Progenitor cell of endocrine pancreas (in vitro differentiated cells): Measurements from ENCODE around the gene CLCN3. TPM values are rescaled to one million over a fixed set of nuclear protein-coding genes. Genes with fewer than 3 reads are reported as not detected.

Source experiments
- DNase-seq: peaks from one replicate; pipeline ENCODE4 v3.0.0; 2021; ENCODE audit warnings: low spot score; ENCODE audit not compliant: unreplicated experiment
- H3K27ac Mint-ChIP-seq: 2 replicates; pipeline ENCODE4 v1.8.0; 2021; ENCODE audit warnings: mild to moderate bottlenecking, moderate library complexity, mixed read lengths
- H3K27me3 Mint-ChIP-seq: 2 replicates; pipeline ENCODE4 v1.8.0; 2021; ENCODE audit warnings: mixed read lengths
- H3K36me3 Mint-ChIP-seq: 2 replicates; pipeline ENCODE4 v1.8.0; 2022; ENCODE audit warnings: mixed read lengths; ENCODE audit not compliant: insufficient read depth
- H3K4me1 Mint-ChIP-seq: 2 replicates; pipeline ENCODE4 v1.8.0; 2021; ENCODE audit warnings: low read depth, mixed read lengths
- H3K4me3 Mint-ChIP-seq: 2 replicates; pipeline ENCODE4 v1.8.0; 2021; ENCODE audit warnings: low read depth, mild to moderate bottlenecking, moderate library complexity, mixed read lengths
- H3K9me3 Mint-ChIP-seq: 2 replicates; pipeline ENCODE4 v1.8.0; 2021; ENCODE audit warnings: low read depth, mixed read lengths
- total RNA-seq: library from RNA; stranded (reverse); gene quantifications from 2 replicates; pipeline ENCODE4 v1.2.1, GENCODE V29; 2021
- TF ChIP-seq, protein P1 (sequence below): fragments of 200-600 bp; sonication (generic); IDR thresholded peaks from one replicate; pipeline ENCODE4 v1.5.0; 2021; ENCODE audit warnings: antibody characterized with exemption, mild to moderate bottlenecking; ENCODE audit not compliant: unreplicated experiment

Gene CLCN3
- total RNA-seq, 1 donor from 2014 or later = 117 TPM

DNA sequence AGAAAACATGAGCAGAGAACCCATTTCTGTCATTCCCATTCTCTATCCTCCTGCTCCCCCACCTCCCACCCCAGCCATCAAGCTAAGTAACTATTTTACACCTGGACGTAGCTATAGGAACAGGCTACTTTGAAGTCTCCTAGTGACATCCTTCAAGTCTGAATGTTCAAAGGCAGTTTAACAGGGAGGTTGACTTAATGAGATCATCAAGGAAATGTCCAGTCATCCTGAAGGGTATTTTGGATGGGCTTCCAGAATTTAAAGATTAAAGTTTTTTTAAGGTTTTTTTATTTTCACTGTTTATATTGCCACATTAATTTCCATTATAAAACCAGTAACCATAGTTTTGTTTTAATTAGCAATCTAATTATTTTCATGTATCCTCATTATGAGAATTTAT is 96.3 kb downstream of the CLCN3 start:
- no peak overlapping the region for H3K4me3 Mint-ChIP-seq
- TF ChIP-seq, protein P1, sequence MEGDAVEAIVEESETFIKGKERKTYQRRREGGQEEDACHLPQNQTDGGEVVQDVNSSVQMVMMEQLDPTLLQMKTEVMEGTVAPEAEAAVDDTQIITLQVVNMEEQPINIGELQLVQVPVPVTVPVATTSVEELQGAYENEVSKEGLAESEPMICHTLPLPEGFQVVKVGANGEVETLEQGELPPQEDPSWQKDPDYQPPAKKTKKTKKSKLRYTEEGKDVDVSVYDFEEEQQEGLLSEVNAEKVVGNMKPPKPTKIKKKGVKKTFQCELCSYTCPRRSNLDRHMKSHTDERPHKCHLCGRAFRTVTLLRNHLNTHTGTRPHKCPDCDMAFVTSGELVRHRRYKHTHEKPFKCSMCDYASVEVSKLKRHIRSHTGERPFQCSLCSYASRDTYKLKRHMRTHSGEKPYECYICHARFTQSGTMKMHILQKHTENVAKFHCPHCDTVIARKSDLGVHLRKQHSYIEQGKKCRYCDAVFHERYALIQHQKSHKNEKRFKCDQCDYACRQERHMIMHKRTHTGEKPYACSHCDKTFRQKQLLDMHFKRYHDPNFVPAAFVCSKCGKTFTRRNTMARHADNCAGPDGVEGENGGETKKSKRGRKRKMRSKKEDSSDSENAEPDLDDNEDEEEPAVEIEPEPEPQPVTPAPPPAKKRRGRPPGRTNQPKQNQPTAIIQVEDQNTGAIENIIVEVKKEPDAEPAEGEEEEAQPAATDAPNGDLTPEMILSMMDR = no peak
- H3K27ac Mint-ChIP-seq = no peak overlapping the region
- no peaks in the 10 kb centered on the region for H3K9me3 Mint-ChIP-seq
- no peaks in the 10 kb centered on the region for H3K27me3 Mint-ChIP-seq
- no peaks in the 10 kb centered on the region for H3K4me1 Mint-ChIP-seq
- DNase-seq = no peak
- H3K36me3 Mint-ChIP-seq = peaks cover 31% of the 10 kb centered on the region

DNA sequence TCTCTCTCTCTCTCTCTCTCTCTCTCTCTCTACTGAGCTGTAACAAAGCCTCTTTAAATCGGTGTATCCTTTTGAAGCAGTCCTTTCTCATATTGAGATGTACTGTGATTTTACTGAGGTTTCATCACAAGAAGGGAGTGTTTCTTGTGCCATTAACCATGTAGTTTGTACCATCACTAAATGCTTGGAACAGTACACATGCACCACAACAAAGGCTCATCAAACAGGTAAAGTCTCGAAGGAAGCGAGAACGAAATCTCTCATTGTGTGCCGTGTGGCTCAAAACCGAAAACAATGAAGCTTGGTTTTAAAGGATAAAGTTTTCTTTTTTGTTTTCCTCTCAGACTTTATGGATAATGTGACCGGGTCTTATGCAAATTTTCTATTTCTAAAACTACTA is 100.2 kb downstream of the CLCN3 start:
- no peak for DNase-seq
- Mint-ChIP-seq H3K4me3 (no peak overlapping the region), H3K9me3 (no peaks in the 10 kb centered on the region), H3K27me3 (no peaks in the 10 kb centered on the region), H3K27ac (no peak overlapping the region), H3K36me3 (peaks cover 22% of the 10 kb centered on the region), H3K4me1 (no peaks in the 10 kb centered on the region)
- TF ChIP-seq, protein P1 = no peak

DNA sequence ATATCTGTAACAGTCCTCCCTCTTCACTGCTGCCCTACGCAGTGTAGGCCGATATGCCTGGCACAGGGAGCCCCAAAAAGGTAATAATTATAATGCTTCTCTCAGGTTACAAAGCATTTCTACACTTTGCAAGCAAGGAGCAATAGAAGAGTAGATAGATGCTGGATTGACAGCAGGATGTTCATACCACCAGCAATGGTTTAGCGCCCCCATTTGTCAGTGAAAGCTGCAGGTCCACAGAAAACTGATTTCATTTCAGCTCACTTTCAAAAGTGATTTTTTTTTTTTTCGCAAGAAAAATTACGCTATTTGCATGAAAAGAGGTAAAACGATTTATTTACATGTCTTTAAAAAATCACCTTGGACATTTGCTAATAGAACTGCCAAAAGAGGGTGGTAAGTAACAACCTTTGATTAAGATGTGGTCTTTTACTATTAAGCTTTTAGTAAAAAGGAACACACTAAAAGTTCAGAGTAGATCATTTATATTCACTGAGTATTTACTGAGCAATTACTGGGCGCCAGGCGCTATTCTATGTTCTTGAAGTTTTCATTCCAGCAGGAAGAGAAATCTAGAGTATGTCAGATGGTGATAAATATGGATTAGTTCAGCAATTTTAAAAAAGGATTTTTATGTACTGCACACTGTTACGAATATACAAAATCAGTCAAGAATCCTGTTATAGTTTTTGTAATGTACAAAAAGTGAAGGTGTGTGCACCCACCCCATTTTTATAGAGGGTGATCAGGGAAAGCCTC is 103.0 kb downstream of the CLCN3 start:
- Mint-ChIP-seq H3K27me3 (no peaks in the 10 kb centered on the region), H3K36me3 (peaks cover 13% of the 10 kb centered on the region), H3K9me3 (no peaks in the 10 kb centered on the region)

DNA sequence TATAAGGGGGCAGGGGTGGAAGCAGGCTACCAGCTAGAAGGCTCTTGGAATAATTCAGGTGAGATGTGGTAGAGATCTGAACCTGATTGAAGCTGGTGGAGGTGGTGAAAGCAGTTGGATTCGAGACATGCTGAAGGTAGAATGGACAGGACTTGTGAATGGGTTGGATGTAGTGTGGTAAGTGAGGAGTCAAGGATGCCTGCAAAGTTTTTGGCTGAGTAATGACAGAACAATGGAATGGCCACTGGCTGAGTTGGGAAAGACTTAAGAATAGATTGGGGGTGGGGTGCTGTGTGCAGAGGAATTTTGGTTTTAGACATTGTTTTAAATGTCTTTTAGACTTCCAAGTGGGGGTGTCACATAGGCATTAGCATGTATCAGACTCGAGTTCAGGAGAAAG is 103.9 kb downstream of the CLCN3 start:
- DNase-seq = no peak
- no peaks in the 10 kb centered on the region for H3K4me1 Mint-ChIP-seq
- H3K9me3 Mint-ChIP-seq = no peaks in the 10 kb centered on the region
- H3K36me3 Mint-ChIP-seq = peaks cover 13% of the 10 kb centered on the region
- no peak overlapping the region for H3K4me3 Mint-ChIP-seq
- no peak overlapping the region for H3K27ac Mint-ChIP-seq
- H3K27me3 Mint-ChIP-seq = no peaks in the 10 kb centered on the region
- TF ChIP-seq, protein P1 = no peak

More for the DNA sequence above, 103.0 kb downstream of the CLCN3 start:
- Mint-ChIP-seq H3K4me3 (no peak overlapping the region), H3K27ac (no peak overlapping the region), H3K4me1 (no peaks in the 10 kb centered on the region)
- no peak for DNase-seq
- TF ChIP-seq, protein P1 = no peak

DNA sequence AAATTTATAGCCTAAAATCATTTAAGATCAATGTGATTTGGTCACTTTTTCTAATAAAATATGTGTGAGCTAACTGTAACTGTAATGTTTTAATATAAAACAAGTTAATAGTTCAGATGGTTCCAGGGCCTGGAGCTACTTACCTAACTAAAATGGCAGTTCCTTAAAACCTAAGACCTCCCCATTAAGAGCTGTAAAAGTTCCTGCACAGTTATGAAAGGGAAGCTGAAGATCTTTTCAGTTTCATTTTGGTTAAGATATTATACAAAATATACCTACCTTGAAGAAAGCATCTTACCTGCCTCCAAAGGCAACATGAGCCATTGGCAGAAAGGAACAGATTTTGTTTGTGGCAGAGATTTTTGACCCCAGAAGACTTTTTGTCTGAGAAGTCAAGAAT is 107.2 kb downstream of the CLCN3 start:
- no peaks in the 10 kb centered on the region for H3K9me3 Mint-ChIP-seq
- H3K4me3 Mint-ChIP-seq = no peak overlapping the region
- TF ChIP-seq, protein P1 = no peak
- H3K4me1 Mint-ChIP-seq = peaks cover 2% of the 10 kb centered on the region
- H3K27ac Mint-ChIP-seq = no peak overlapping the region
- H3K36me3 Mint-ChIP-seq = peaks cover 6% of the 10 kb centered on the region
- DNase-seq = no peak
- no peaks in the 10 kb centered on the region for H3K27me3 Mint-ChIP-seq
